ENCODE results near the gene GPR75.
A peak's percentile ranks its signal among the peaks of the same experiment; 100 is the strongest.
"Not testable (repeated sequence)": the region's sequence is repeated elsewhere in the genome, so short reads cannot be mapped to it uniquely, and the experiment has no call there.

GPR75 gene

GRCh38 chr2:53852532-53852931, 7.2 kb downstream of the GPR75 start:
- no peak for DNase-seq (ENCODE audit: low spot score)

DNA sequence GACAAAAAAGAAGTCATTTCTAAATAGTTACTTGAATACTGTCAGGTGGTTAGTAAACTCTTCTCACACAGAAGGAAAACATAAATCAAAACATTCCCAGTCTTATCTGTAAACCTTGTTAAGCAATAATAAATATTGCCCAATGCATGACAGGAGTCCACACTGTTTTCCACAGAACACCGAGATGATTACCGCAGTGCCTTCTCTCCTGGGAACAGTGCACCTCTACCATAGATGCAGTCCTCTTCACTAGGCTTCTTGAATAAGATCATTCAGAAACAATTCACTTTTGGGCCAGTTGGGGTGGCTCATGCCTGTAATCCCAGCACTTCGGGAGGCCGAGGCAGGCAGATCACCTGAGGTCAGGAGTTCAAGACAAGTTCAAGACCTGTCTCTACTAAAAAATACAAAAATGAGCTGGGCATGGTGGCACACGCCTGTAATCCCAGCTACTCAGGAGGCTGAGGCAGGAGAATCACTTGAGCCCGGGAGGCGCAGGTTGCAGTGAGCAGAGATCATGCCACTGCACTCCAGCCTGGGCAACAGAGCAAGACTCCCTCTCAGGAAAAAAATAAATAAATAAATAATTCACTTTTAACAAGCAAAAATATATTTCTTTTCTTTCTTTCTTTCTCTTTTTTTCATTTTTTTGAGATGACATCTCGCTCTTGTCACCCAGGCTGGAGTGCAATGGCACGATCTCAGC, 8.6 kb downstream of the GPR75 start:
- not testable (repeated sequence) for DNase-seq (ENCODE audit: low spot score)

DNA sequence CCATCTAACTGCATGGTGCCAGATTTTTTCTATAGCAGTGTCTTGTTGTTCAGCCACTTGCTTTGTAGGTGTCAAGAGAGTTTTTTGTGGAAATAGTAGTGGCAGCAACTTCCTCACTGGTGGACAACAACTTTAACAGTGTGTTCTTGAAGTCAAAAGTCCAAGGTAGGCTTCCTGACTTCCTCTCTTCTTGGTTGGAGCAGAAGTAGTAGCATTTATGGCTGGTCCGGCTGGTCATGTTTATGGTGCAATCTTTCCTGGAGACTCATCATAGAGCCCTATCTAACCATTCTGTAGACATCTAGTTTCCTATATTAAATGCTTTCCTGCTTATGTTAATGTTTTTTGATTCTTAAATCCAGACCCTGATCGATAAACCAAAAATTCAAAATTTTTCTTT, 11.7 kb downstream of the GPR75 start:
- DNase-seq (ENCODE audit: low spot score) = no peak

- no peak for DNase-seq (ENCODE audit: low spot score)
These were observed 16.2 kb downstream of the GPR75 start for GRCh38 chr2:53843595-53843994.

- DNase-seq (ENCODE audit: low spot score) = no peak
These were observed 16.9 kb downstream of the GPR75 start for GRCh38 chr2:53842891-53843290.

DNA sequence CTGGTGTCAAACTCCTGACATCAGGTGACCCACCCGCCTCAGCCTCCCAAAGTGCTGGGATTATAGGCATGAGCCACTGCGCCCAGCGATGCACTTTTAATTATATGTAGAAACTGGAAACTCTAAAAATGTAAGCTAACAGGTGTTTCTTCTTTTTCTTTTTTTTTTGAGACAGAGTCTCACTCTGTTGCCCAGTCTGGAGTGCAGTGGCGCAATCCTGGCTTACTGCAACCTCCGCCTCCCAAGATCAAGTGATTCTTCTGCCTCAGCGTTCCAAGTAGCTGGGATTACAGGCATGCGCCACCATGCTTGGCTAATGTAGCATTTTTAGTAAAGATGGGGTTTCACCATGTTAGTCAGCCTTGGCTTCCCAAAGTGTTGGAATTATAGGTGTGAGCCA, 18.1 kb downstream of the GPR75 start:
- DNase-seq (ENCODE audit: low spot score) = not testable (repeated sequence)

GRCh38 chr2:53840580-53840979, 19.2 kb downstream of the GPR75 start:
- DNase-seq (ENCODE audit: low spot score) = no peak

- not testable (repeated sequence) for DNase-seq (ENCODE audit: low spot score)
These were observed 29.8 kb downstream of the GPR75 start for GRCh38 chr2:53829980-53830290.

GRCh38 chr2:53829273-53829979, 30.3 kb downstream of the GPR75 start:
- DNase-seq (ENCODE audit: low spot score) = no peak

GRCh38 chr2:53828331-53828730, 31.4 kb downstream of the GPR75 start:
- no peak for DNase-seq (ENCODE audit: low spot score)

GRCh38 chr2:53827398-53828175, 32.2 kb downstream of the GPR75 start:
- DNase-seq (ENCODE audit: low spot score) = no peak

GRCh38 chr2:53826587-53827397, 33.0 kb downstream of the GPR75 start:
- peak; percentile 24 for DNase-seq (ENCODE audit: low spot score)

DNA sequence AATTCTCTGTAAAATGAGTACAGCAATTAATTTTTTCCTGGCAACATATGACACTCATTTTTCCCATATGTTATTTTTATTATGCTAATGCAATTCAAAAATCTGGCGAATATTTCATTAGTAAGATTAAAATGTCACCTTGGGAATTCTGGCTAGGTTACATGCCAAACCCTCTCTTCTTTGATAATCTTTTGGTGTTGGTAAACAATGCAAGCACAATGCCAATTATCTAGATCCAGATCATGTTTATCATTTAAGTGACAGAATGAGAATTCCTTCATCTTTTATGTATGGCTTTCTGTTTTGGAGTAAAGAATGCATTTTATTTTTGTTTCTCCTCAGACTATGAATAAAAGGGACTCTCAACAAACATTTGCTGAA, 33.7 kb downstream of the GPR75 start:
- no peak for DNase-seq (ENCODE audit: low spot score)

DNA sequence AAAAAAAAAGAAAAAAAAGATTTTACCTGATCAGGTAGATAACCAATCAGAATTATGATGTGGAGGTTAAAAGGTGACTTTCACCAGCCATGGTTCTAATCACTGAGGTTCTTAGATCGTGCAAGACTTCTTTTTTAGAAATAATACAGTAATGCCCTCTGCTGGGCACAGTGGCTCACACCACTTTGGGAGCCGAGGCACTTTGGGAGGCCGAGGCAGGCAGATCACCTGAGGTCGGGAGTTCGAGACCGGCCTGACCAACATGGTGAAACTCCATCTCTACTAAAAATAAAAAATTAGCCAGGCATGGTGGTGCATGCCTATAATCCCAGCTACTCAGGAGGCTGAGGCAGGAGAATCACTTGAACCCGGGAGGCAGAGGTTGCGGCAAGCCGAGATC, 36.1 kb downstream of the GPR75 start:
- not testable (repeated sequence) for DNase-seq (ENCODE audit: low spot score)

- no peak for DNase-seq (ENCODE audit: low spot score)
These were observed 38.0 kb downstream of the GPR75 start for GRCh38 chr2:53821810-53822209.

DNA sequence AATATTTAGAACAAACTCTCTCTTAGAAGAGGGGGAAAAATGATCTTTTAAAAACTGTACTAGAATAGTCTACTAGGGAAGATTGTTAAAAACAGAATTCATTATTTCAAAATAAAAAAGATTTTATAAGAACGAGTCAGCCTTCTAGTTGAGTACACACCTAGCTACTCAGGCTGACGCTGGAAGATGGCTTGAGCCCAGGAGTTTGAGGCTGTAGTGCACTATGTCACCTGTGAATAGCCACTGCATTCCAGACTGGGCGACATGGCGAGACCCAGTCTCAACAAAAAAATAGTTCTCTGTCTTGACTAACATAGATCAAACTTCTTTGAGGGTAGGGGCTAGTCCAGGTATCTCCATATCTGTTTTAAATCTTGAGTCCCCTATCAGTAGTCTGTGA, 39.1 kb downstream of the GPR75 start:
- no peak for DNase-seq (ENCODE audit: low spot score)

DNA sequence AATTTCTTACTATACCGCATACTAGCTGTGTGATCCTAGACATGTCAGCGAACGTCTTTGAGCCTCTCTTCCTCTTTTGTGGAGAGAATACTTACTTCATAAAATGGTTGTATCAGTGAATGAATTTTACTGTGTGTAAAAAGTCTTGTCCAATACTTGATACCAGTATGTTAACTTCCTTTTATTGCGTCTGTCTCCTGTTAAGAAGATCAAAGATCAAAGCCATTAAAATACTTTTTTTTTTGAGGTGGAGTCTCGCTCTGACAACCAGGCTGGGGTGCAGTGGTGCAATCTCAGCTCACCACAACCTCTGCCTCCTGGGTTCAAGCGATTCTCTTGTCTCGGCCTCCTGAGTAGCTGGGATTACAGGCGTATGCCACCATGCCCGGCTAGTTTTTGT, 39.7 kb downstream of the GPR75 start:
- no peak for DNase-seq (ENCODE audit: low spot score)

- DNase-seq (ENCODE audit: low spot score) = no peak
These were observed 40.1 kb downstream of the GPR75 start for GRCh38 chr2:53819634-53820033.

DNA sequence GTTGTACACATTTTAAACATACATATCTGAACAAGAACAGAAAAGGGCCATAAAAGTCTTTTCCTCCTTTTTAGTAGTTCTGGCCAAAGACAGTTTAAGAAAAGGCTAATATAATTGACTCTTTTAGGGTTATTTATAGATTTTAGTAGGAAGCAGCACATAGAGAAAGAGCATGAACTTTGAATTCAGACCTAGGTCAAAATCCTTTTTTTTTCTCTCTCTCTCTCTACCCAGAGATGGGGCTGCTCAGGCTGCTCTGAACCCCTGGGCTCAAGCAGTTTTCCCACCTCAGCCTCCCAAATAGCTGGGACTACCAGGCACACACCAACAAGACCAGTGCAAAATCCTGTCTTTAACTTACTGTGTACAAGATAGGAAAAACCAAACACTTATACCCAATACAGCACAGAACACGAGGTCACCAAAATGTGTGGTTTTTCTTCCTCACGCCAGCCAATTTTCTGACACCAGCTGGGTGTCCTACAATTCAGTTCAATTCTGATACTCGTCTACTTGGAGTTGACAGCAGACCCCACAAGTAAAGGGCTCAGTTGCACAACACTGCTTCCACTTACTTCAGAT, 40.8 kb downstream of the GPR75 start:
- DNase-seq (ENCODE audit: low spot score) = no peak

- no peak for DNase-seq (ENCODE audit: low spot score)
These were observed 46.6 kb downstream of the GPR75 start for GRCh38 chr2:53813151-53813550.

DNA sequence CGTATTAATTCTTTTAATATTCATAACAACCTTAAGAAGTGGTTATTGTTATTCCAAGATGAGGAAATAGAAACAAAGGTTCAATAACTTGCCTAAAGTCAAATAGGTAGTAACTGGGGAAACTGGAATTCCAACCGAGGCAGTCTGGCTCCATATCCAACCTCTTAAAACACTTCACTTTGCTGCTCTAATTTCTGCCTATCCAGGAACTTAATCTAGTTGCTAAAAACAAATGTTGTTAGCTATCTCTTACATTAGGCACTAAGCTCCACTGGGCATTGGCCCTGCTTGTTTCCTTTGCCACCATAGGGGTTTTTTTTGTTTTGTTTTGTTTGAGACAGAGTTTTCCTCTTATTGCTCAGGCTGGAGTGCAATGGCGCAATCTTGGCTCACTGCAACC, 48.2 kb downstream of the GPR75 start:
- DNase-seq (ENCODE audit: low spot score) = no peak

Measured in cerebellar cortex (tissue), 1 donor.